Immature natural killer cell (primary cell): ENCODE measurements around the gene SGK1. TPM values are rescaled to one million over a fixed set of nuclear protein-coding genes. Genes with fewer than 3 reads are reported as not detected.
A peak's percentile ranks its signal among the peaks of the same experiment; 100 is the strongest.

Experiments used
- DNase-seq, 3 donors: peaks; one replicate each; pipeline ENCODE4 v3.0.0; 2022; ENCODE audit warnings: mixed read lengths in 1 of 3
- H3K27ac Mint-ChIP-seq, 6 donors: one replicate each; pipeline ENCODE4 v1.8.0; 2020; ENCODE audit warnings: mixed read lengths in 6 of 6, mild to moderate bottlenecking in 5 of 6, inconsistent platforms in 4 of 6, moderate library complexity in 3 of 6
- H3K27me3 Mint-ChIP-seq, 3 donors: one replicate each; pipeline ENCODE4 v1.8.0; 2020 to 2021; ENCODE audit warnings: low read depth in 3 of 3, mild to moderate bottlenecking in 3 of 3, mixed read lengths in 3 of 3, moderate library complexity in 3 of 3, inconsistent platforms in 1 of 3
- H3K36me3 Mint-ChIP-seq, 3 donors: one replicate each; pipeline ENCODE4 v1.8.0; 2020; ENCODE audit warnings: mixed read lengths in 3 of 3, inconsistent platforms in 2 of 3, mild to moderate bottlenecking in 2 of 3
- H3K4me1 Mint-ChIP-seq, 2 donors: one replicate each; pipeline ENCODE4 v1.8.0; 2020; ENCODE audit warnings: inconsistent platforms in 2 of 2, mild to moderate bottlenecking in 2 of 2, mixed read lengths in 2 of 2, moderate library complexity in 1 of 2
- H3K4me3 Mint-ChIP-seq, 5 donors: one replicate each; pipeline ENCODE4 v1.8.0; 2020; ENCODE audit warnings: mild to moderate bottlenecking in 5 of 5, mixed read lengths in 5 of 5, inconsistent platforms in 3 of 5, moderate library complexity in 3 of 5
- H3K9me3 Mint-ChIP-seq, 6 donors: one replicate each; pipeline ENCODE4 v1.8.0; 2020; ENCODE audit warnings: mild to moderate bottlenecking in 6 of 6, mixed read lengths in 6 of 6, inconsistent platforms in 4 of 6, moderate library complexity in 3 of 6
- polyA plus RNA-seq, 3 donors: library from polyadenylated mRNA; unstranded; fragments of 300-500 nt; fragmentation: Illumina TruSeq; gene quantifications; one replicate each; pipeline ENCODE4 v1.2.3, GENCODE V29; 2021

Gene SGK1
- polyA plus RNA-seq = 1 to 10 TPM; 1.2 to 4.3 (median 3.8) TPM

- no peak for DNase-seq
- H3K4me1 Mint-ChIP-seq = peaks cover 10 to 13% of the 10 kb centered on the region in 2 donors
- peak within 1 kb of the TSS; percentile 42 to 76 (median 63) for H3K4me3 Mint-ChIP-seq
- H3K9me3 Mint-ChIP-seq = peaks cover 0 to 9% (median 0%) of the 10 kb centered on the region in 6 donors
- no peaks in the 10 kb centered on the region for H3K36me3 Mint-ChIP-seq
- H3K27me3 Mint-ChIP-seq = peaks cover 12 to 15% (median 15%) of the 10 kb centered on the region in 3 donors
- no peak within 1 kb of the TSS for H3K27ac Mint-ChIP-seq
Observed at GRCh38 chr6:134317471-134318131, at the start of gene SGK1. Gene SGK1, minus strand, starts transcription at chr6:134318112. Its CDS starts 652 bp downstream, at chr6:134317460.

- peaks cover 0 to 5% (median 0%) of the 10 kb centered on the region in 3 donors for H3K27me3 Mint-ChIP-seq
- no peak for DNase-seq
- peaks cover 0 to 1% (median 0%) of the 10 kb centered on the region in 6 donors for H3K9me3 Mint-ChIP-seq
- no peak overlapping the region for H3K27ac Mint-ChIP-seq
- no peak overlapping the region for H3K4me3 Mint-ChIP-seq
- no peaks in the 10 kb centered on the region for H3K4me1 Mint-ChIP-seq
- no peaks in the 10 kb centered on the region for H3K36me3 Mint-ChIP-seq
Observed at GRCh38 chr6:134363323-134364039, 45.6 kb upstream of the SGK1 start.

- no peak for DNase-seq
- no peaks in the 10 kb centered on the region for H3K36me3 Mint-ChIP-seq
- no peak overlapping the region for H3K27ac Mint-ChIP-seq
- H3K9me3 Mint-ChIP-seq = peaks cover 0 to 1% (median 0%) of the 10 kb centered on the region in 6 donors
- H3K4me3 Mint-ChIP-seq = no peak overlapping the region
- peaks cover 0 to 5% (median 3%) of the 10 kb centered on the region in 3 donors for H3K27me3 Mint-ChIP-seq
- no peaks in the 10 kb centered on the region for H3K4me1 Mint-ChIP-seq
Observed at GRCh38 chr6:134361011-134361410, 43.1 kb upstream of the SGK1 start.

GRCh38 chr6:134359302-134359701 lies 41.4 kb upstream of the SGK1 start:
- H3K27me3 Mint-ChIP-seq = peaks cover 0 to 5% (median 3%) of the 10 kb centered on the region in 3 donors
- no peak overlapping the region for H3K27ac Mint-ChIP-seq
- no peaks in the 10 kb centered on the region for H3K4me1 Mint-ChIP-seq
- no peak for DNase-seq
- no peaks in the 10 kb centered on the region for H3K36me3 Mint-ChIP-seq
- peaks cover 0 to 1% (median 0%) of the 10 kb centered on the region in 6 donors for H3K9me3 Mint-ChIP-seq
- no peak overlapping the region for H3K4me3 Mint-ChIP-seq

- Mint-ChIP-seq H3K9me3 (peaks cover 0 to 1% (median 0%) of the 10 kb centered on the region in 6 donors), H3K27ac (no peak overlapping the region), H3K27me3 (peaks cover 0 to 3% (median 3%) of the 10 kb centered on the region in 3 donors), H3K4me3 (no peak overlapping the region), H3K4me1 (no peaks in the 10 kb centered on the region), H3K36me3 (no peaks in the 10 kb centered on the region)
- no peak for DNase-seq
Observed at GRCh38 chr6:134358320-134358719, 40.4 kb upstream of the SGK1 start.

GRCh38 chr6:134357022-134357487 lies 39.1 kb upstream of the SGK1 start:
- Mint-ChIP-seq H3K36me3 (no peaks in the 10 kb centered on the region), H3K27ac (no peak overlapping the region), H3K27me3 (peaks cover 0 to 3% (median 3%) of the 10 kb centered on the region in 3 donors), H3K4me3 (no peak overlapping the region), H3K4me1 (peaks cover 0 to 6% of the 10 kb centered on the region in 2 donors), H3K9me3 (peaks cover 0 to 1% (median 0%) of the 10 kb centered on the region in 6 donors)
- DNase-seq = no peak

- H3K4me1 Mint-ChIP-seq = peaks cover 1 to 12% of the 10 kb centered on the region in 2 donors
- DNase-seq = no peak
- H3K27ac Mint-ChIP-seq = no peak overlapping the region
- peaks cover 0 to 1% (median 0%) of the 10 kb centered on the region in 6 donors for H3K9me3 Mint-ChIP-seq
- H3K4me3 Mint-ChIP-seq = no peak overlapping the region
- H3K36me3 Mint-ChIP-seq = no peaks in the 10 kb centered on the region
- peaks cover 0 to 3% (median 2%) of the 10 kb centered on the region in 3 donors for H3K27me3 Mint-ChIP-seq
Observed at GRCh38 chr6:134356405-134356804, 38.5 kb upstream of the SGK1 start.

- Mint-ChIP-seq H3K27ac (no peak overlapping the region), H3K9me3 (no peaks in the 10 kb centered on the region), H3K36me3 (no peaks in the 10 kb centered on the region), H3K27me3 (peaks cover 0 to 3% (median 0%) of the 10 kb centered on the region in 3 donors), H3K4me1 (peaks cover 1 to 13% of the 10 kb centered on the region in 2 donors), H3K4me3 (no peak overlapping the region)
- no peak for DNase-seq
Observed at GRCh38 chr6:134352786-134353480, 35.0 kb upstream of the SGK1 start.

- no peaks in the 10 kb centered on the region for H3K36me3 Mint-ChIP-seq
- H3K4me3 Mint-ChIP-seq = peak overlapping the region in 2 of 5 donors; percentile 22 to 28
- no peak overlapping the region for H3K27ac Mint-ChIP-seq
- peaks cover 1 to 13% of the 10 kb centered on the region in 2 donors for H3K4me1 Mint-ChIP-seq
- H3K27me3 Mint-ChIP-seq = peaks cover 0 to 3% (median 0%) of the 10 kb centered on the region in 3 donors
- no peak for DNase-seq
- no peaks in the 10 kb centered on the region for H3K9me3 Mint-ChIP-seq
Observed at GRCh38 chr6:134351615-134352474, 33.9 kb upstream of the SGK1 start.

GRCh38 chr6:134347885-134348805 lies 30.2 kb upstream of the SGK1 start:
- H3K27me3 Mint-ChIP-seq = peaks cover 0 to under 1% (median 0%) of the 10 kb centered on the region in 3 donors
- DNase-seq = no peak
- H3K9me3 Mint-ChIP-seq = peaks cover 0 to 1% (median 0%) of the 10 kb centered on the region in 6 donors
- H3K4me3 Mint-ChIP-seq = no peak overlapping the region
- H3K27ac Mint-ChIP-seq = no peak overlapping the region
- H3K4me1 Mint-ChIP-seq = peaks cover 1 to 13% of the 10 kb centered on the region in 2 donors
- no peaks in the 10 kb centered on the region for H3K36me3 Mint-ChIP-seq

- H3K36me3 Mint-ChIP-seq = no peaks in the 10 kb centered on the region
Observed at GRCh38 chr6:134346932-134347545, 29.1 kb upstream of the SGK1 start.

GRCh38 chr6:134345789-134346188 lies 27.9 kb upstream of the SGK1 start:
- Mint-ChIP-seq H3K27me3 (peaks cover 0 to 2% (median 0%) of the 10 kb centered on the region in 3 donors), H3K9me3 (peaks cover 0 to 1% (median 0%) of the 10 kb centered on the region in 6 donors), H3K4me1 (no peaks in the 10 kb centered on the region), H3K36me3 (no peaks in the 10 kb centered on the region), H3K4me3 (no peak overlapping the region), H3K27ac (no peak overlapping the region)
- DNase-seq = no peak

More at GRCh38 chr6:134346932-134347545, 29.1 kb upstream of the SGK1 start:
- Mint-ChIP-seq H3K27me3 (peaks cover 0 to 2% (median 0%) of the 10 kb centered on the region in 3 donors), H3K27ac (no peak overlapping the region), H3K4me3 (no peak overlapping the region), H3K9me3 (peaks cover 0 to 1% (median 0%) of the 10 kb centered on the region in 6 donors), H3K4me1 (peaks cover 1 to 7% of the 10 kb centered on the region in 2 donors)
- no peak for DNase-seq
